ENCODE results near the gene CNOT6L.
"Not testable (repeated sequence)": the region's sequence is repeated elsewhere in the genome, so short reads cannot be mapped to it uniquely, and the experiment has no call there.

The CNOT6L gene

DNA sequence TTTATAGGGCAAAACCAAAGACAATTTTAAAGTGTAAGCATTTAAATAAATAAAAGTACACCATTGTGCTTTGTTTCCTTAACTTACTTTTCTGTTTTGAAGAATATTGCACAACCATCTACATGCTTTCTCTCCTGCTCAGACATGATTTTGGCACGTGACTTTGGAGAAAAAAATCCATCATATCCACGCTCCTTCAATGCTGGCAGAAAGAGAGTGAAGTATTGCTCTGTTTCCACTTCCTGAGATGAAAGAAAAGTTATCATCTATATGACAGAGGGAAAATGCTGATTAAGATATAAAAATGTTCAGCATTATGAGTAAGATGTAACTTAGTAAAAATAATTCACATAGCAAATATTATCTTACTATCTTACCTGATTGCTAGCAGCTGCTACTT, 77.1 kb downstream of the CNOT6L start:
- Histone ChIP-seq H3K27ac (ENCODE audit: low read length) (no peak overlapping the region), H3K9ac (ENCODE audit: low read length in 2 of 2) (no peak overlapping the region), H3K4me1 (ENCODE audit: control insufficient read depth, insufficient read depth, low read length) (no peaks in the 10 kb centered on the region), H3K4me3 (ENCODE audit: low read length in 2 of 2) (no peak overlapping the region), H3K36me3 (ENCODE audit: control insufficient read depth in 2 of 2, insufficient read depth in 2 of 2, low read length in 2 of 2) (peaks cover 3 to 24% of the 10 kb centered on the region in 2 donors), H3K27me3 (ENCODE audit: control insufficient read depth in 1 of 2, insufficient read depth in 2 of 2, low read length in 2 of 2) (no peaks in the 10 kb centered on the region), H3K9me3 (ENCODE audit: control insufficient read depth in 2 of 2, low read length in 2 of 2) (no peaks in the 10 kb centered on the region)

GRCh38 chr4:77740480-77740879, 78.7 kb downstream of the CNOT6L start:
- no peaks in the 10 kb centered on the region for H3K9me3 ChIP-seq (ENCODE audit: control insufficient read depth in 2 of 2, low read length in 2 of 2)
- H3K27me3 ChIP-seq (ENCODE audit: control insufficient read depth in 1 of 2, insufficient read depth in 2 of 2, low read length in 2 of 2) = no peaks in the 10 kb centered on the region
- no peak overlapping the region for H3K9ac ChIP-seq (ENCODE audit: low read length in 2 of 2)
- no peak overlapping the region for H3K4me3 ChIP-seq (ENCODE audit: low read length in 2 of 2)
- H3K4me1 ChIP-seq (ENCODE audit: control insufficient read depth, insufficient read depth, low read length) = no peaks in the 10 kb centered on the region
- H3K36me3 ChIP-seq (ENCODE audit: control insufficient read depth in 2 of 2, insufficient read depth in 2 of 2, low read length in 2 of 2) = peaks cover 3 to 24% of the 10 kb centered on the region in 2 donors
- no peak overlapping the region for H3K27ac ChIP-seq (ENCODE audit: low read length)

- no peak overlapping the region for H3K9ac ChIP-seq (ENCODE audit: low read length in 2 of 2)
- no peaks in the 10 kb centered on the region for H3K27me3 ChIP-seq (ENCODE audit: control insufficient read depth in 1 of 2, insufficient read depth in 2 of 2, low read length in 2 of 2)
- no peaks in the 10 kb centered on the region for H3K9me3 ChIP-seq (ENCODE audit: control insufficient read depth in 2 of 2, low read length in 2 of 2)
- H3K4me3 ChIP-seq (ENCODE audit: low read length in 2 of 2) = no peak overlapping the region
- H3K4me1 ChIP-seq (ENCODE audit: control insufficient read depth, insufficient read depth, low read length) = no peaks in the 10 kb centered on the region
- H3K36me3 ChIP-seq (ENCODE audit: control insufficient read depth in 2 of 2, insufficient read depth in 2 of 2, low read length in 2 of 2) = peaks cover 0 to 23% of the 10 kb centered on the region in 2 donors
- no peak overlapping the region for H3K27ac ChIP-seq (ENCODE audit: low read length)
Observed at GRCh38 chr4:77734928-77735327, 84.2 kb downstream of the CNOT6L start.

DNA sequence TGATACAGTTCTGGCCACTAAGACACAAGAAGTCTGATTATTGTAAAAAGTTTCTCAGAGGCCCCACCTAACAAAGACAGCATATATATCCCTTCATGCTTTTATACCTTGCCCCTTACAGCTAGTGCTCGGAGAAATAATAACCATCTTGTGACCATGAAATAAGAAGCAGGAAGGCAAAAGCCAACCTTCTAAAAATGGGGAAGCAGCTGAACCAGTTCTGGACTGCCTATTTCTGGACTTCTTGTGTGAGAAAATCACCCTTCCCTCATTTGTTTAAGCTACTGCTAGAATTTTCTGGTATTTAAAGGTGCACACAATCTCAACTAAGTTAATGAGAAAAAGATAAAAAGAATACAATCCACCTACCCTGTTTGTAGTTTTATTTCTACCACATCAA, 87.5 kb downstream of the CNOT6L start:
- Histone ChIP-seq H3K27ac (ENCODE audit: low read length) (no peak overlapping the region), H3K9ac (ENCODE audit: low read length in 2 of 2) (no peak overlapping the region), H3K27me3 (ENCODE audit: control insufficient read depth in 1 of 2, insufficient read depth in 2 of 2, low read length in 2 of 2) (no peaks in the 10 kb centered on the region), H3K9me3 (ENCODE audit: control insufficient read depth in 2 of 2, low read length in 2 of 2) (no peaks in the 10 kb centered on the region), H3K4me1 (ENCODE audit: control insufficient read depth, insufficient read depth, low read length) (no peaks in the 10 kb centered on the region), H3K36me3 (ENCODE audit: control insufficient read depth in 2 of 2, insufficient read depth in 2 of 2, low read length in 2 of 2) (peaks cover 0 to 20% of the 10 kb centered on the region in 2 donors), H3K4me3 (ENCODE audit: low read length in 2 of 2) (no peak overlapping the region)

DNA sequence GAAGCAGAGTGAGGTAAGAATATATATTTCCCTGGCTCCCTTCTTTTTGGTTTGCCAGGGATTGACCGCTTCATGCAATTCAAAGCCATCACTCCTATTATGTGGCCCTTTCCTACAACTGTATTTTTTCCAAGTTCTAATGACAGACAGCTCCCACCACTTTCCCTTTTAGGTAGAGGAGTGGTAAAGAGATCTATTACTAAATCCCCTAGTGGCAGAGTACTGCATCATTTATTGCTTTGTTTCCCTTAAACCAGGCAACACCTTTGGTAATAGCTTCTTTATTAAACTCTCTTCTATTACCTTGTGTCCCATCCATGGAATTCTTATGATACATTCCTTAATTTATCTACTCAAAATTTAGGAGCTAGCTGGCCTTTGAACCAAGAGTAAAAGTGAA, 90.7 kb downstream of the CNOT6L start:
- Histone ChIP-seq H3K27me3 (ENCODE audit: control insufficient read depth in 1 of 2, insufficient read depth in 2 of 2, low read length in 2 of 2) (no peaks in the 10 kb centered on the region), H3K4me3 (ENCODE audit: low read length in 2 of 2) (no peak overlapping the region), H3K4me1 (ENCODE audit: control insufficient read depth, insufficient read depth, low read length) (no peaks in the 10 kb centered on the region), H3K9ac (ENCODE audit: low read length in 2 of 2) (no peak overlapping the region), H3K36me3 (ENCODE audit: control insufficient read depth in 2 of 2, insufficient read depth in 2 of 2, low read length in 2 of 2) (peaks cover 0 to 25% of the 10 kb centered on the region in 2 donors), H3K27ac (ENCODE audit: low read length) (no peak overlapping the region), H3K9me3 (ENCODE audit: control insufficient read depth in 2 of 2, low read length in 2 of 2) (no peaks in the 10 kb centered on the region)

GRCh38 chr4:77721073-77721472, 98.1 kb downstream of the CNOT6L start:
- Histone ChIP-seq H3K27ac (ENCODE audit: low read length) (no peak overlapping the region), H3K4me3 (ENCODE audit: low read length in 2 of 2) (no peak overlapping the region), H3K27me3 (ENCODE audit: control insufficient read depth in 1 of 2, insufficient read depth in 2 of 2, low read length in 2 of 2) (no peaks in the 10 kb centered on the region), H3K9me3 (ENCODE audit: control insufficient read depth in 2 of 2, low read length in 2 of 2) (no peaks in the 10 kb centered on the region), H3K9ac (ENCODE audit: low read length in 2 of 2) (no peak overlapping the region), H3K4me1 (ENCODE audit: control insufficient read depth, insufficient read depth, low read length) (no peaks in the 10 kb centered on the region), H3K36me3 (ENCODE audit: control insufficient read depth in 2 of 2, insufficient read depth in 2 of 2, low read length in 2 of 2) (peaks cover 0 to 5% of the 10 kb centered on the region in 2 donors)

GRCh38 chr4:77718500-77718899, 100.7 kb downstream of the CNOT6L start:
- not testable (repeated sequence) for H3K4me3 ChIP-seq (ENCODE audit: low read length in 2 of 2)

GRCh38 chr4:77715414-77716290, 103.5 kb downstream of the CNOT6L start:
- Histone ChIP-seq H3K4me3 (ENCODE audit: low read length in 2 of 2) (no peak overlapping the region), H3K27me3 (ENCODE audit: control insufficient read depth in 1 of 2, insufficient read depth in 2 of 2, low read length in 2 of 2) (no peaks in the 10 kb centered on the region), H3K4me1 (ENCODE audit: control insufficient read depth, insufficient read depth, low read length) (no peaks in the 10 kb centered on the region), H3K9ac (ENCODE audit: low read length in 2 of 2) (no peak overlapping the region), H3K36me3 (ENCODE audit: control insufficient read depth in 2 of 2, insufficient read depth in 2 of 2, low read length in 2 of 2) (no peaks in the 10 kb centered on the region), H3K27ac (ENCODE audit: low read length) (no peak overlapping the region), H3K9me3 (ENCODE audit: control insufficient read depth in 2 of 2, low read length in 2 of 2) (no peaks in the 10 kb centered on the region)

More at GRCh38 chr4:77718500-77718899, 100.7 kb downstream of the CNOT6L start:
- not testable (repeated sequence) for H3K4me1 ChIP-seq (ENCODE audit: control insufficient read depth, insufficient read depth, low read length); H3K9me3 ChIP-seq (ENCODE audit: control insufficient read depth in 2 of 2, low read length in 2 of 2); H3K36me3 ChIP-seq (ENCODE audit: control insufficient read depth in 2 of 2, insufficient read depth in 2 of 2, low read length in 2 of 2); H3K27me3 ChIP-seq (ENCODE audit: control insufficient read depth in 1 of 2, insufficient read depth in 2 of 2, low read length in 2 of 2); H3K9ac ChIP-seq (ENCODE audit: low read length in 2 of 2); H3K27ac ChIP-seq (ENCODE audit: low read length)

GRCh38 chr4:77714514-77714913, 104.7 kb downstream of the CNOT6L start:
- H3K36me3 ChIP-seq (ENCODE audit: control insufficient read depth in 2 of 2, insufficient read depth in 2 of 2, low read length in 2 of 2) = peaks cover 0 to 3% of the 10 kb centered on the region in 2 donors
- H3K27ac ChIP-seq (ENCODE audit: low read length) = no peak overlapping the region
- no peaks in the 10 kb centered on the region for H3K9me3 ChIP-seq (ENCODE audit: control insufficient read depth in 2 of 2, low read length in 2 of 2)
- H3K9ac ChIP-seq (ENCODE audit: low read length in 2 of 2) = no peak overlapping the region
- no peaks in the 10 kb centered on the region for H3K4me1 ChIP-seq (ENCODE audit: control insufficient read depth, insufficient read depth, low read length)
- no peak overlapping the region for H3K4me3 ChIP-seq (ENCODE audit: low read length in 2 of 2)
- H3K27me3 ChIP-seq (ENCODE audit: control insufficient read depth in 1 of 2, insufficient read depth in 2 of 2, low read length in 2 of 2) = no peaks in the 10 kb centered on the region

DNA sequence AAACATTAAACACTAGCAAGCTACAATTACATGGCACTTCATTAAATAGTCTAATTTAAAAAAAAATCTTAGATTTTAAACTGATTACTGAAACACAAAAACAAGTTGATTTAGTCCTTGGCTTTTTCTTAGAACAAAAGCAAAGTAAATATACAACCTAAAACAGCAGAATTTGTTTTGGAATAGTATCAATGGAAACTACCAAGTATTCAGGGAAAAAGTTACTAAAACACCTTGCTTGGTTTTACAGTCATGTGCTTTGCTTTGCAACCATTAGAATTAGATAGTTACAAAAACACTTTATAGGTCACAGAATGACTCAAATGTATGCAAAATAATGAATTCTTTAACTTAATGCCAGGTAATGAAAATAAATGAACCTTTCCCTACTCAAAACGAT, 105.3 kb downstream of the CNOT6L start:
- Histone ChIP-seq H3K27ac (ENCODE audit: low read length) (no peak overlapping the region), H3K4me3 (ENCODE audit: low read length in 2 of 2) (no peak overlapping the region), H3K4me1 (ENCODE audit: control insufficient read depth, insufficient read depth, low read length) (no peaks in the 10 kb centered on the region), H3K27me3 (ENCODE audit: control insufficient read depth in 1 of 2, insufficient read depth in 2 of 2, low read length in 2 of 2) (no peaks in the 10 kb centered on the region), H3K9ac (ENCODE audit: low read length in 2 of 2) (no peak overlapping the region), H3K36me3 (ENCODE audit: control insufficient read depth in 2 of 2, insufficient read depth in 2 of 2, low read length in 2 of 2) (peaks cover 0 to 3% of the 10 kb centered on the region in 2 donors), H3K9me3 (ENCODE audit: control insufficient read depth in 2 of 2, low read length in 2 of 2) (no peaks in the 10 kb centered on the region)

GRCh38 chr4:77712675-77713074, 106.5 kb downstream of the CNOT6L start:
- no peaks in the 10 kb centered on the region for H3K9me3 ChIP-seq (ENCODE audit: control insufficient read depth in 2 of 2, low read length in 2 of 2)

More at GRCh38 chr4:77712675-77713074, 106.5 kb downstream of the CNOT6L start:
- Histone ChIP-seq H3K36me3 (ENCODE audit: control insufficient read depth in 2 of 2, insufficient read depth in 2 of 2, low read length in 2 of 2) (peaks cover 0 to 3% of the 10 kb centered on the region in 2 donors), H3K9ac (ENCODE audit: low read length in 2 of 2) (no peak overlapping the region), H3K4me3 (ENCODE audit: low read length in 2 of 2) (no peak overlapping the region), H3K27ac (ENCODE audit: low read length) (no peak overlapping the region), H3K4me1 (ENCODE audit: control insufficient read depth, insufficient read depth, low read length) (no peaks in the 10 kb centered on the region), H3K27me3 (ENCODE audit: control insufficient read depth in 1 of 2, insufficient read depth in 2 of 2, low read length in 2 of 2) (no peaks in the 10 kb centered on the region)
